GM23338 (cell line): ENCODE data around the gene R3HCC1L. TPM values are rescaled to one million over a fixed set of nuclear protein-coding genes. Genes with fewer than 3 reads are reported as not detected.

Source experiments
- ATAC-seq: fragments of 200-7000 bp; cut with Tn5 transposase; 3 replicates; pipeline ENCODE4 v1.9.1; 2020
- DNase-seq: peaks from one replicate; pipeline ENCODE4 v3.0.0-alpha.2; 2015; ENCODE audit warnings: low spot score
- H2AFZ ChIP-seq: fragments of 200-600 bp; sonication (generic); 2 replicates; pipeline ENCODE4 v1.8.0; 2016; ENCODE audit warnings: antibody characterized with exemption, mild to moderate bottlenecking, moderate library complexity
- H3F3A ChIP-seq: fragments of 200-600 bp; sonication (generic); replicated peaks from 2 replicates; pipeline ENCODE4 v1.8.0; 2017; ENCODE audit warnings: antibody characterized with exemption, mixed run types, low read depth
- H3K27ac ChIP-seq: fragments of 200-600 bp; sonication (generic); 2 replicates; pipeline ENCODE4 v1.6.1; 2016; ENCODE audit warnings: low read depth
- H3K27me3 ChIP-seq: fragments of 200-600 bp; sonication (generic); 2 replicates; pipeline ENCODE4 v1.8.0; 2016; ENCODE audit warnings: mild to moderate bottlenecking, mixed run types, moderate library complexity; ENCODE audit not compliant: insufficient read depth
- H3K36me3 ChIP-seq: fragments of 200-600 bp; sonication (generic); 2 replicates; pipeline ENCODE4 v1.8.0; 2016; ENCODE audit warnings: mild to moderate bottlenecking; ENCODE audit not compliant: insufficient read depth
- H3K4me1 ChIP-seq: fragments of 200-600 bp; sonication (generic); 2 replicates; pipeline ENCODE4 v1.8.0; 2016; ENCODE audit warnings: mild to moderate bottlenecking, moderate library complexity; ENCODE audit not compliant: insufficient read depth
- H3K4me2 ChIP-seq: fragments of 200-600 bp; sonication (generic); 2 replicates; pipeline ENCODE4 v1.7.1; 2017; ENCODE audit warnings: mixed run types
- H3K4me3 ChIP-seq: fragments of 200-600 bp; sonication (generic); 2 replicates; pipeline ENCODE4 v1.6.1; 2016; ENCODE audit warnings: mixed run types
- H3K79me2 ChIP-seq: fragments of 200-600 bp; sonication (generic); replicated peaks from 2 replicates; pipeline ENCODE4 v1.8.0; 2017; ENCODE audit warnings: mild to moderate bottlenecking; ENCODE audit not compliant: insufficient read depth
- H3K9me2 ChIP-seq: fragments of 200-600 bp; sonication (generic); 2 replicates; pipeline ENCODE4 v1.8.0; 2017; ENCODE audit not compliant: insufficient read depth
- H4K20me1 ChIP-seq: fragments of 200-600 bp; sonication (generic); replicated peaks from 2 replicates; pipeline ENCODE4 v1.8.0; 2017; ENCODE audit warnings: mild to moderate bottlenecking; ENCODE audit not compliant: insufficient read depth
- H3K27ac Mint-ChIP-seq: 2 replicates; pipeline ENCODE4 v1.8.0; 2020; ENCODE audit warnings: inconsistent platforms, mild to moderate bottlenecking, moderate library complexity, mixed read lengths
- H3K27me3 Mint-ChIP-seq: 3 replicates; pipeline ENCODE4 v1.8.0; 2022; ENCODE audit warnings: low read depth, mild to moderate bottlenecking, moderate library complexity, mixed read lengths, inconsistent platforms; ENCODE audit not compliant: insufficient read depth, poor library complexity
- H3K36me3 Mint-ChIP-seq: 3 replicates; pipeline ENCODE4 v1.8.0; 2021; ENCODE audit warnings: low read depth, mild to moderate bottlenecking, inconsistent platforms, moderate library complexity, mixed read lengths
- H3K4me1 Mint-ChIP-seq: 3 replicates; pipeline ENCODE4 v1.8.0; 2020; ENCODE audit warnings: mild to moderate bottlenecking, inconsistent platforms, mixed read lengths
- H3K4me3 Mint-ChIP-seq: 3 replicates; pipeline ENCODE4 v1.8.0; 2021; ENCODE audit warnings: moderate library complexity, mild to moderate bottlenecking, inconsistent platforms, mixed read lengths
- H3K9me3 Mint-ChIP-seq: 3 replicates; pipeline ENCODE4 v1.8.0; 2020; ENCODE audit warnings: moderate library complexity, mild to moderate bottlenecking, inconsistent platforms, mixed read lengths
- CREB1 ChIP-seq: fragments of 250-450 bp; sonication (Bioruptor Pico); IDR thresholded peaks from 2 replicates; pipeline ENCODE4 v1.5.0; 2020; ENCODE audit warnings: low read depth, mild to moderate bottlenecking, moderate library complexity
- EZH2 ChIP-seq: fragments of 200-600 bp; sonication (generic); IDR thresholded peaks from one replicate; pipeline ENCODE4 v1.8.0; 2017; ENCODE audit warnings: antibody characterized with exemption, mild to moderate bottlenecking, low read depth; ENCODE audit not compliant: unreplicated experiment
- EZH2phosphoT487 ChIP-seq: fragments of 200-600 bp; sonication (generic); IDR thresholded peaks from one replicate; pipeline ENCODE4 v1.8.1; 2018; ENCODE audit warnings: antibody characterized with exemption; ENCODE audit not compliant: unreplicated experiment
- JUNB ChIP-seq: IDR thresholded peaks from one replicate; pipeline ENCODE4 v1.6.1; 2016; ENCODE audit warnings: antibody characterized with exemption; ENCODE audit not compliant: unreplicated experiment
- NANOG ChIP-seq: IDR thresholded peaks from 2 replicates; pipeline ENCODE4 v1.6.1; 2016; ENCODE audit warnings: antibody characterized with exemption, borderline replicate concordance
- POLR2AphosphoS5 ChIP-seq: IDR thresholded peaks from 2 replicates; pipeline ENCODE4 v1.6.1; 2016; ENCODE audit warnings: antibody characterized with exemption, low read depth
- STAT1 ChIP-seq: IDR thresholded peaks from one replicate; pipeline ENCODE4 v1.6.1; 2016; ENCODE audit warnings: antibody characterized with exemption; ENCODE audit not compliant: unreplicated experiment
- ZNF114 ChIP-seq: fragments of 250-450 bp; sonication (Bioruptor Pico); IDR thresholded peaks from 2 replicates; pipeline ENCODE4 v1.5.0; 2020; ENCODE audit warnings: mild to moderate bottlenecking, moderate library complexity
- polyA plus RNA-seq: library from polyadenylated mRNA; unstranded; fragments of >200 nt; fragmentation: Nextera tagmentation; extraction: Ambion mirVana; gene quantifications from 2 replicates; pipeline ENCODE4 v1.2.1, GENCODE V29; 2016
- total RNA-seq: library from RNA; depleted of rRNA; stranded (reverse); fragments of >200 nt; shearing (Covaris generic); gene quantifications from 2 replicates; pipeline ENCODE4 v1.2.3, GENCODE V29; 2014
- TF ChIP-seq, protein P1 (sequence below), 2 experiments: fragments of 200-600 bp in 1 of 2; sonication (generic) in 1 of 2; conservative IDR thresholded peaks; 2 replicates each; pipeline versions ENCODE4 v1.5.1 to v1.6.1; 2016 to 2017; ENCODE audit warnings: antibody characterized with exemption in 2 of 2, low read depth in 2 of 2, mild to moderate bottlenecking in 2 of 2, moderate library complexity in 1 of 2
- TF ChIP-seq, protein P2 (sequence below): IDR thresholded peaks from 2 replicates; pipeline ENCODE4 v1.6.1; 2016; ENCODE audit warnings: antibody characterized with exemption

Gene R3HCC1L
- total and polyA plus RNA-seq, 2 experiments from 2014 or later, result 9.3 to 15.8 TPM

DNA sequence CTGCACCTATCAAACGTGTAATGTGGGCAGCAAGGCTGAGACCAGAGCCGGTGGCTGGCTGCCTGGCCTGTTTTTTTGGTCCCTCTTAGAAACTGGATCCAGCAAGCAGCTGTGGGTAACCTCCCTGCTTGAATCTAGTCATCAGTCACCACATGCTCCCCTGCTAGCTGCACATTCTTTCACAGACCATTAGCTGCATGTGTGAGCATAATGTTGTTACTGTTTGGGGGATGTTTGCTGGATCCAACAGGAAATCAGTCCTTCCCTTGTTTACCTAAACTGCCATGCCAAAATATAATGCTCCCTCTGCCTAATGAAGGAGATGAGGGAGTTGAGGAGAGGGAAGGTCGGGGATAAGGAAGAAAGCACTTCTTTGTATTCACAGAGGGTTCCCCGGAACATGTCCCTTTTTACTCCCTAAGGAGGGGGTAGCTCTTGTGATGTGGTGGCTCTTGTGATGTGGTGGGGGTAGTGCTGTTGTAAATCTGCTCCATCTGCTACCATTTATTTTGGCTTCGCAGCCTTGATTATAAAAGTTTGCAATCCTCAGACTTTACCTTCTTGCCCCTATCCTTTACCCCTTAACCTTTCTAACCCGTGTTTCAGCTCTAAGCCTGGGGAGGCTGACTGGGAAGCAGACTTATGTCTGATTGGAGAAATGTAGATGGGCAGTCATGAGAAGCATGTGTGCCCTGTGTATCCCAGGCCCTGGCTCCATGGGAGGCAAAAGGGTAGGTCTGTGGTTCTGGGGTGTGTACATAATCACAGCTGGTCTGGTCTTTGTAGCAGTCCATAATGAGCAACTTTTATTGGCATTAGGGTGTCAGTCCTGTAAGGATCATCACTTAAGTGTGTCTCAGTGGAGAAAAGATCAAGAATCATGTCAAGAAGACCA is 112.7 kb downstream of the R3HCC1L start:
- no peaks in the 10 kb centered on the region for H3K9me3 Mint-ChIP-seq

DNA sequence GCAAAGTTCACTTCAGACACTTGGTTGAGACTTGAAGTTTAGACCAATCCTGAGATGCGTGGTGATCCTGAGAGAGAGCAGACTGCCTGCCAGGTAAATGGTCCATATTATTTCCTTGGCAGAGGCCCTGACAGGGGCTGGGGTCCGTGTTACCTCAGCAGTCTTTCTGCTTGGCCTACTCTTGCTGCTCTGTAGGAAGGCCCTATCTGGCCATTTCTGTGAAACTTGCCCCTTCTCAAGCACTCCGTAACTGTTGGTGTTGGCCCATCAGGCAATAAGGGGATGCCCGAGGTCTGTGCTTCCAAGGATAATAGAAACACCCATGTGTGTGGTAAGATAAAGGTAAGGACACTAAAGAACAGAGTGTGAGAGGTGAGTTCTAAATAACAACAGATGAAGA is 113.6 kb downstream of the R3HCC1L start:
- no peaks in the 10 kb centered on the region for H3K4me1 ChIP-seq
- no peaks in the 10 kb centered on the region for H3K27me3 ChIP-seq
- Mint-ChIP-seq H3K27me3 (peaks cover 3% of the 10 kb centered on the region), H3K36me3 (peaks cover 11% of the 10 kb centered on the region), H3K9me3 (no peaks in the 10 kb centered on the region), H3K4me3 (no peak overlapping the region), H3K4me1 (peaks cover 16% of the 10 kb centered on the region), H3K27ac (no peak overlapping the region)
- DNase-seq (no peak), ATAC-seq (no peak)
- no peaks in the 10 kb centered on the region for H3F3A ChIP-seq
- no peak overlapping the region for H2AFZ ChIP-seq
- H3K4me3 ChIP-seq, result no peak overlapping the region
- H3K9me2 ChIP-seq, result no peaks in the 10 kb centered on the region
- H3K36me3 ChIP-seq, result peaks cover 12% of the 10 kb centered on the region
- H4K20me1 ChIP-seq, result no peaks in the 10 kb centered on the region; the same call in 1 of the 2 replicates
- no peak overlapping the region for H3K4me2 ChIP-seq
- H3K79me2 ChIP-seq, result no peaks in the 10 kb centered on the region
- H3K27ac ChIP-seq, result no peak overlapping the region
- TF ChIP-seq JUNB, result no peak
- TF ChIP-seq ZNF114 (CRISPR knock-in tag), result no peak
- no peak for TF ChIP-seq EZH2phosphoT487
- TF ChIP-seq CREB1 (CRISPR knock-in tag), result no peak
- TF ChIP-seq, protein P1, sequence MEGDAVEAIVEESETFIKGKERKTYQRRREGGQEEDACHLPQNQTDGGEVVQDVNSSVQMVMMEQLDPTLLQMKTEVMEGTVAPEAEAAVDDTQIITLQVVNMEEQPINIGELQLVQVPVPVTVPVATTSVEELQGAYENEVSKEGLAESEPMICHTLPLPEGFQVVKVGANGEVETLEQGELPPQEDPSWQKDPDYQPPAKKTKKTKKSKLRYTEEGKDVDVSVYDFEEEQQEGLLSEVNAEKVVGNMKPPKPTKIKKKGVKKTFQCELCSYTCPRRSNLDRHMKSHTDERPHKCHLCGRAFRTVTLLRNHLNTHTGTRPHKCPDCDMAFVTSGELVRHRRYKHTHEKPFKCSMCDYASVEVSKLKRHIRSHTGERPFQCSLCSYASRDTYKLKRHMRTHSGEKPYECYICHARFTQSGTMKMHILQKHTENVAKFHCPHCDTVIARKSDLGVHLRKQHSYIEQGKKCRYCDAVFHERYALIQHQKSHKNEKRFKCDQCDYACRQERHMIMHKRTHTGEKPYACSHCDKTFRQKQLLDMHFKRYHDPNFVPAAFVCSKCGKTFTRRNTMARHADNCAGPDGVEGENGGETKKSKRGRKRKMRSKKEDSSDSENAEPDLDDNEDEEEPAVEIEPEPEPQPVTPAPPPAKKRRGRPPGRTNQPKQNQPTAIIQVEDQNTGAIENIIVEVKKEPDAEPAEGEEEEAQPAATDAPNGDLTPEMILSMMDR (conservative IDR thresholded peaks at IDR 0.05; ENCODE audit: low read depth in 2 of 2), result no peak
- TF ChIP-seq, protein P2, sequence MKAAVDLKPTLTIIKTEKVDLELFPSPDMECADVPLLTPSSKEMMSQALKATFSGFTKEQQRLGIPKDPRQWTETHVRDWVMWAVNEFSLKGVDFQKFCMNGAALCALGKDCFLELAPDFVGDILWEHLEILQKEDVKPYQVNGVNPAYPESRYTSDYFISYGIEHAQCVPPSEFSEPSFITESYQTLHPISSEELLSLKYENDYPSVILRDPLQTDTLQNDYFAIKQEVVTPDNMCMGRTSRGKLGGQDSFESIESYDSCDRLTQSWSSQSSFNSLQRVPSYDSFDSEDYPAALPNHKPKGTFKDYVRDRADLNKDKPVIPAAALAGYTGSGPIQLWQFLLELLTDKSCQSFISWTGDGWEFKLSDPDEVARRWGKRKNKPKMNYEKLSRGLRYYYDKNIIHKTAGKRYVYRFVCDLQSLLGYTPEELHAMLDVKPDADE, result no peak
- TF ChIP-seq STAT1, result no peak
- TF ChIP-seq NANOG, result no peak
- no peak for TF ChIP-seq POLR2AphosphoS5
- no peak for TF ChIP-seq EZH2

More for the DNA sequence above, 112.7 kb downstream of the R3HCC1L start:
- no peaks in the 10 kb centered on the region for H3K27me3 ChIP-seq
- no peak overlapping the region for H3K27ac ChIP-seq
- ATAC-seq (no peak), DNase-seq (no peak)
- H3K4me2 ChIP-seq, result no peak overlapping the region
- H2AFZ ChIP-seq, result no peak overlapping the region
- H3K36me3 Mint-ChIP-seq, result peaks cover 11% of the 10 kb centered on the region
- H3K9me2 ChIP-seq, result no peaks in the 10 kb centered on the region
- no peaks in the 10 kb centered on the region for H3K4me1 ChIP-seq
- no peaks in the 10 kb centered on the region; the same call in 1 of the 2 replicates for H4K20me1 ChIP-seq
- H3K4me3 Mint-ChIP-seq, result no peak overlapping the region
- H3K4me3 ChIP-seq, result no peak overlapping the region
- TF ChIP-seq, protein P2, result no peak
- peaks cover 3% of the 10 kb centered on the region for H3K27me3 Mint-ChIP-seq
- no peak overlapping the region for H3K27ac Mint-ChIP-seq
- H3K79me2 ChIP-seq, result no peaks in the 10 kb centered on the region
- H3K36me3 ChIP-seq, result peaks cover 12% of the 10 kb centered on the region
- no peaks in the 10 kb centered on the region for H3F3A ChIP-seq
- H3K4me1 Mint-ChIP-seq, result peaks cover 15% of the 10 kb centered on the region
